ENCODE data around the gene ANKH.

The ANKH gene

DNA sequence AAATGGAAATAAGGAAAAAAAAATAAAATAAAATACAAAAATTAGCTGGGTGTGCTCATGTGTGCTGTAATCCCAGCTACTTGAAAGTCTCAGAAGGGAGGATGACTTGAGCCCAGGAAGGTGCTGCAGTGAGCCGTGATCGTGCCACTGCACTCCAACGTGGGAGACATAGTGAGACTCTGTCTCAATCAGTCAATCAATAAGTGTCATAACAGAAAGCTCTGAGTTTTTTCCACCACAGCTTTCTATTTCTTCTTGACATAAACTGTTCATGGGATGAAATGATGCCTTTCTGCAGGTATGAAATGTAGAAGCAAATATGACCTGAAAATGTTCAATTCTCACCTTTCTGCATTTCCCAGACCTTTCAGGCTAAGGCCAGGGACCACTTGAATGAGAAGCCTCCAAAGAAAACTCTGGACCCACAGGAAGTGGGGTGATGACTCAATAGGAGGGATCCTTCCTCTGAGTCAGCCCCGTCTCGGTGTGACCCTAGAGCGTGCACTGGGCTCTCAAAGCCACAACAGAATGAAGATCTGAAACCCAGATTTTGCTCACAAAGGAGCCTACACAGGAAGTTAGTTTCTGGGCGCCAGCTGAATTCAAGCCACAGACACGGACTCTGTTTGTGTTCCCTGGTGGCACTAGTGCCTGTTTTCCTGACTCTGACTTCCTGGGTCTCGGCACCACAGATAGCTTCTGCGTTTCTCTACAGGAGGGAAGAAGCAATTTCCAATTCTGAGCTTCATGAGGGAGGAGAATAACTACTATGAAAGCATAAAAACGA, 62.0 kb downstream of the ANKH start:
- TF ChIP-seq EGR1 (IDR thresholded peaks at IDR 0.05) (no peak), CREB1 (IDR thresholded peaks at IDR 0.05; ENCODE audit: low read depth) (no peak), USF1 (IDR thresholded peaks at IDR 0.05) (no peak), FOXM1 (IDR thresholded peaks at IDR 0.05; ENCODE audit: borderline replicate concordance, low read depth) (no peak), YY1 (IDR thresholded peaks at IDR 0.05; ENCODE audit: low read depth) (no peak), ZBTB7A (IDR thresholded peaks at IDR 0.05; ENCODE audit: low read depth) (no peak), RAD21 (IDR thresholded peaks at IDR 0.05; ENCODE audit: low read depth) (no peak), TEAD4 (IDR thresholded peaks at IDR 0.05) (no peak), TAF1 (IDR thresholded peaks at IDR 0.05; ENCODE audit: low read depth) (no peak), TCF12 (IDR thresholded peaks at IDR 0.05; ENCODE audit: low read depth) (no peak), EP300 (IDR thresholded peaks at IDR 0.05; ENCODE audit: borderline replicate concordance) (no peak), CEBPB (IDR thresholded peaks at IDR 0.05) (no peak), REST (IDR thresholded peaks at IDR 0.05; ENCODE audit: low read depth) (no peak), NFIC (IDR thresholded peaks at IDR 0.05) (no peak)
- TF ChIP-seq, protein P1, sequence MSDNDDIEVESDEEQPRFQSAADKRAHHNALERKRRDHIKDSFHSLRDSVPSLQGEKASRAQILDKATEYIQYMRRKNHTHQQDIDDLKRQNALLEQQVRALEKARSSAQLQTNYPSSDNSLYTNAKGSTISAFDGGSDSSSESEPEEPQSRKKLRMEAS (IDR thresholded peaks at IDR 0.05): no peak

DNA sequence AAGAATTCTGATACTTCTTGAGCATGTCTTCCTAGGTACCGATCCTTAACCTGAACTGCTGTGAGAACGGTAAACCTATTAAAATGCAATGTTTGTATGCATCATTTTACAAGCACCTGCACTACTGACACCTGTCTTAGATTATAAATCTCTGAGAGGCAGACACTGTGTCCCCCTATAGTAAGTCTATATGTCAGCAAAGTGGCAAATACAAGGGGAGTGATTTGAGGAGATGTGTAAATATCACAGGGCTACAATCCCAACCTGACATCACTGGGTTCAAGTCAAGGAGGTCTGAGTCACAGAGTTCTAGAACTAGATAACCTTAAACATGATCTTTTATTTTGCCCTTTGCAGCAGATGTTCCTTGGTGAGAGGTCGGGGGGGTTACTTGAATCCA, 64.1 kb downstream of the ANKH start:
- TF ChIP-seq, protein P1 (IDR thresholded peaks at IDR 0.05): no peak
- no peak for TF ChIP-seq YY1 (IDR thresholded peaks at IDR 0.05; ENCODE audit: low read depth)
- TF ChIP-seq FOXM1 (IDR thresholded peaks at IDR 0.05; ENCODE audit: borderline replicate concordance, low read depth): no peak

DNA sequence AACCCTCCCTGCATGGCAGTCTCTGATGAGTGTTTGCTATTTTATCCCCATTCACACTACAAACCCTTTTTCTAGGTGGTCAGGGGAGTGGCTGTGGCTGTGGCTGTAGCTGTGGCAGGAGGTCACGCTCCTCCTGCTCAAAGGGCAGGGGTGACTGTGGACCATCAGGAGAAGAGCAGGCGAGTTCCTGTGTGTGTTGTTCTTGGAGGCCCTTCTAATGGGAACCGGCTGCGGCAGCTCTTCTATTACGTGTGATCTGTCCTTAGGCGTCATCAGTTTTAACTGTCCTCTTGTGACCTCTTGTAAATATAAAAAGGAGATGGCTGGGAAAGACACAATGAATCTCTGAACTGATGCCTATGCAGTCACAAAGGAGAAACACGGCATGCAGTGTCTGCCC, 65.1 kb downstream of the ANKH start:
- TF ChIP-seq, protein P1 (IDR thresholded peaks at IDR 0.05): no peak
- TF ChIP-seq USF1 (IDR thresholded peaks at IDR 0.05) (no peak), YY1 (IDR thresholded peaks at IDR 0.05; ENCODE audit: low read depth) (no peak), ZBTB7A (IDR thresholded peaks at IDR 0.05; ENCODE audit: low read depth) (no peak)

DNA sequence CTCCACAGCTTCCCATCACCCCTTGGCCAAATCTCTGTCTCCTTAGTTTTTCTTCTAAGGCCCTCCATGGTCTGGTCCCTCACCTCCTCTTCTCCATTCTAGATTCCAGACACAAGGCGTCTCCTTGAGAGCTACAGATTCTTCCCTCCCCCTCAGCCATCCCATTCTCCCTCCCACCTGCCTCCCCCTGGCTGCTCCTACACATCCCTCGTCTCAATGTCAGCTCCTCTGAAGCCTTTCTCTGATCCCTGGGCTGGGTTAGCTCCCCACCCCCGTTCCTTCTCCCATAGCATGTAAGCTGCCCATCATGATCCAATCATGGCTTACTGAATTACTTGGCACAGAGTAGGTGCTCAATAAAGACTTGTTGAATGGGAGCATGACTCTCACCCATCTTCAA, 69.0 kb downstream of the ANKH start:
- TF ChIP-seq FOXM1 (IDR thresholded peaks at IDR 0.05; ENCODE audit: borderline replicate concordance, low read depth): no peak
- no peak for TF ChIP-seq CREB1 (IDR thresholded peaks at IDR 0.05; ENCODE audit: low read depth)

DNA sequence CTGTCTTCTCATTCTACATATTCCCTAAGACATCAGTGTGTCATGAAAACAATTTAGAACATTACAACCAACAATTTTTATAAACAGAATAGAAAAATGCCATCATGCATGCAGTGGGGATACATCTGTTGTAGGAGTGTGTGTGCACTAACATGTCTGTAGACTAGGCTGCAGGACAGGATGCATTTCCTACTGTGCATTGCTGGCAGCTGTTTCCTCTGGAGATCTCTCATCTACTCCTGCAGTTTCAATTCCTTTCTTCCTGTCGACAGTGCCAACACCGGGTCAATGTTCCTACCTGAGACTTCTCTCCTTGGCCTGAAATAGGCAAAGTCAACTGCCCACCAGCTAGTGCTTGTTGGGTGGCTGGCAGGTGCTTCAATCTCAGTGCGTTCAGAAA, 69.8 kb downstream of the ANKH start:
- no peak for TF ChIP-seq NFIC (IDR thresholded peaks at IDR 0.05)
- TF ChIP-seq CEBPB (IDR thresholded peaks at IDR 0.05): no peak

DNA sequence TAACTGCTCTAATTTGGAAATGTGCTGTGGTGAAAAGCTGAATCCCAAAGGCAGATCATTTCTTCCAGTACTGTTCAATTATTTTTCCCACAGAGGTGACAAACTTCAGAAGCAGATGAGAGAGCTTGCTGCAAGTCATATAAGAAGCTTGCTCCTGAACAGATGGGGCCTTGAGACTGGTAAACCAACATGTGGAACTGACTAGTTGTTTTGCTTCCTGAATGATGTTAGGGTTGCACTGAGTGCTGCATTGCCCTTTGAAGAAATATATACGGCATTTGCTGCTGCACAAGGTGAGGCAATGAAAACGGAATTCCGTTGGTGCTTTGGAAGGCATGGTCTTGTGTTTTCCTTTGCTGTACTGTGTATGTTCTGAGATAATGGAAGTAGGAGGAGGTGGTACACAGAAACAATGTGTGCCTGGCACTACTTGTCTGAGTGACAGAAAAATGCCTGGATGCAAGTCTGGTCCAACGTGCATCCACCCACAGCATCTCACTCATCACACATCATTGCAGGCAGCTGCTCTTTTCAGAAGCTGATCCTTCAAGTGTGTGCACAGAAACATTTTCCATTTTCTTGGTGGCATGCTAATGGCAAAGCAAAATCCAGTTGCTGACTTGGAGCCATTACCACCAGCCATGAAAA, 76.9 kb downstream of the ANKH start:
- TF ChIP-seq TEAD4 (IDR thresholded peaks at IDR 0.05): no peak
- TF ChIP-seq EGR1 (IDR thresholded peaks at IDR 0.05): no peak
- no peak for TF ChIP-seq TAF1 (IDR thresholded peaks at IDR 0.05; ENCODE audit: low read depth)
- no peak for TF ChIP-seq USF1 (IDR thresholded peaks at IDR 0.05)
- no peak for TF ChIP-seq CREB1 (IDR thresholded peaks at IDR 0.05; ENCODE audit: low read depth)
- TF ChIP-seq YY1 (IDR thresholded peaks at IDR 0.05; ENCODE audit: low read depth): no peak
- TF ChIP-seq ZBTB7A (IDR thresholded peaks at IDR 0.05; ENCODE audit: low read depth): no peak
- no peak for TF ChIP-seq CEBPB (IDR thresholded peaks at IDR 0.05)
- TF ChIP-seq REST (IDR thresholded peaks at IDR 0.05; ENCODE audit: low read depth): no peak
- TF ChIP-seq, protein P1 (IDR thresholded peaks at IDR 0.05): no peak
- TF ChIP-seq RAD21 (IDR thresholded peaks at IDR 0.05; ENCODE audit: low read depth): no peak
- TF ChIP-seq TCF12 (IDR thresholded peaks at IDR 0.05; ENCODE audit: low read depth): no peak
- no peak for TF ChIP-seq EP300 (IDR thresholded peaks at IDR 0.05; ENCODE audit: borderline replicate concordance)
- no peak for TF ChIP-seq FOXM1 (IDR thresholded peaks at IDR 0.05; ENCODE audit: borderline replicate concordance, low read depth)
- no peak for TF ChIP-seq NFIC (IDR thresholded peaks at IDR 0.05)

Measured in Ishikawa (cell line).